AG09319 (cell line): Measurements from ENCODE around the gene ETV3.

Experiments used
- DNase-seq: peaks from one replicate; pipeline ENCODE4 v3.0.0-alpha.2; 2010; ENCODE audit warnings: low read depth; ENCODE audit errors: extremely low read depth
- TF ChIP-seq, protein P1 (sequence below): IDR thresholded peaks from 2 replicates; pipeline ENCODE4 v1.5.1; 2011; ENCODE audit warnings: low read depth, mild to moderate bottlenecking, inconsistent platforms, low read length, moderate library complexity

The ETV3 gene

DNA sequence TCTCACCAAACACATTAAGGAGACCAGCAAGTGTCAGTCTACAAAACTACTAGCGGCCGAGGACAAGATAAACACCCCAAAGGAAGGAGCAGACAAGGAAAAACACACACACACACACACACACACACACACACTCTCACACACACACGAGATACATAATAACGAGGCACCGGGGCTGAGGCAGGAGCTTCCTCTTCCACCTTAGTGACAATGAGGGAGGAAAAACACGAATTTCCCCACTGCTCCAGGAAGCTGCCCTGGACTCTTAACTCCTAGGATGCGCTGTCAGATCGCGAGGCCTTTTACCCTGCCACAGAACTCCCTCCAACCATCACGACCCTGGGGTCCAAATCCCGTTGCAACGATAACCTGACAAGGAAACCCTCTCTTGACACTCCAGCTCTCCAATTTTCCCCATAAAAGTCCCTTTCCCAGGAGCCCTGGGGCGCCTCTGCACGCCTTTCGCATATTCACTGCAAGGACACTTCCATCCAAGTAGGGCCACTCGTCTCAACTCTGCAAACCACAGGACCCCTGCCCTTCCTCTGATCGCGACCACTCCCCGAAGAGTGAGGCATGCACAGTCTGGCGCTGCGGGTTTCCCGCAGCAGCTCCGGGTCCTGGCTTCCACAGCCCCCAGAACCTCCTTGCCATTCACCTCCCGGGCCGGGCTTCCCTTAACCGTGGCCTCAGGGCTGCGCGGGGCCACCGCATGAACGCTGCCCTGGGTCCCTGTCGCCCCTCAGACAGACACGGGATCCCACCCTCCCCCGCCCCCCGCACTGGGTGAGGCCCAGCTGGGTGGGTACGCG is 581 bp downstream of the ETV3 start:
- no peak for DNase-seq
- TF ChIP-seq, protein P1, sequence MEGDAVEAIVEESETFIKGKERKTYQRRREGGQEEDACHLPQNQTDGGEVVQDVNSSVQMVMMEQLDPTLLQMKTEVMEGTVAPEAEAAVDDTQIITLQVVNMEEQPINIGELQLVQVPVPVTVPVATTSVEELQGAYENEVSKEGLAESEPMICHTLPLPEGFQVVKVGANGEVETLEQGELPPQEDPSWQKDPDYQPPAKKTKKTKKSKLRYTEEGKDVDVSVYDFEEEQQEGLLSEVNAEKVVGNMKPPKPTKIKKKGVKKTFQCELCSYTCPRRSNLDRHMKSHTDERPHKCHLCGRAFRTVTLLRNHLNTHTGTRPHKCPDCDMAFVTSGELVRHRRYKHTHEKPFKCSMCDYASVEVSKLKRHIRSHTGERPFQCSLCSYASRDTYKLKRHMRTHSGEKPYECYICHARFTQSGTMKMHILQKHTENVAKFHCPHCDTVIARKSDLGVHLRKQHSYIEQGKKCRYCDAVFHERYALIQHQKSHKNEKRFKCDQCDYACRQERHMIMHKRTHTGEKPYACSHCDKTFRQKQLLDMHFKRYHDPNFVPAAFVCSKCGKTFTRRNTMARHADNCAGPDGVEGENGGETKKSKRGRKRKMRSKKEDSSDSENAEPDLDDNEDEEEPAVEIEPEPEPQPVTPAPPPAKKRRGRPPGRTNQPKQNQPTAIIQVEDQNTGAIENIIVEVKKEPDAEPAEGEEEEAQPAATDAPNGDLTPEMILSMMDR = no peak

DNA sequence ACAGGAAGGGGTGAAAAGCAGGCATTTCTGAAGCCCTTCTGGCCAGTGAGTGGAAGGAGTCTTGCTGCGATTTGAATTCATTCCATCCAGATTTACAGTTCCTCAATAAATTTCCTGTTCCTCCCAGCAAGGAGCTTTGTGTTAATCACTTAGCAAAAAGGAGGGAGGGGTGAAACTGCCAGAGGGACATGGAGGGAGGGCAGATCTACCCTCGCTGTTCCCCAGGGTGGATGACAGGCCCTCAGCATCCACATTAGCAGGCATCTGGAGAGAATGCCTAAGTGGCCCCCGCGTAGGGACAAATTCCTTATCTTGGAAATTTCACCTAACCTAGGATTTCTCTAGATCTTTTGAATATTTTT is 1.2 kb downstream of the ETV3 start:
- DNase-seq = no peak
- TF ChIP-seq, protein P1 = no peak

DNA sequence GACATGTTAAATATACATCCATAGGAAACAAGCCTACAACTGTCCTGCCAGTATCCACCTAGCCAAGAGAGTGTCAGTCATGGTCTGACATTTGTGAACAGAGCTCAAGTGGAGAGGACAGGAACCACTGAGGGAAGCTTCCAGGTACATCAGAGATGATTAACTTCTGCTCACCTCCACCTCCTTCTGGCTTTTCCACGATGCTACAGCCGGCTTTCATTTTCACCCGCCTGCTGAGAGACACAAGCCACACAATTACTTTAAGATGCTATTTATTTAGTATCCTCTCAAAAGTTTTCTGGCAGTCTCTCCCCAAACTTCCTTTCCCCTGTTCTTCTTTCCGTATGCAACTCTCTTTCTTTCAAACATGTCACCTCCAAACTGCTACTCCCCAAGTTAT is 2.1 kb downstream of the ETV3 start:
- DNase-seq = no peak

DNA sequence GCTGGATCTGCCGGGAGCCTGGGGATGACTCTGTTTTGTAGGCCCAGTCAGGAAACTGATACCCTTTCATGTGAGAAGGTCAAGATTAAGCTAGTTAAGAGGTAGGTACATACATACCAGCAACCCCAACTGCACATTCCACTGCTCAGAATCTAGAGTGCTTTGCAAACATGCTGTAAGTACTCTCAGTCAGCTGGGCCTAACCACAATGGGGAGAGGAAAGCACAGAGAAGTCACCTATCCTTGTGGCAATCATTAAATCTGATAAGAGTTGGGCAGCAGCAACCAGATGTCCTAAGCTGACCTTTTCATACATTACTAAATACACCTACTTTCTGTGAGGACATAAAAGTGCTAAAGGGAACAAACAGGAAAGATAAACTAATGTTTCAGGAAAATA is 2.5 kb downstream of the ETV3 start:
- DNase-seq = no peak
- TF ChIP-seq, protein P1 = no peak

More for the DNA sequence above, 2.1 kb downstream of the ETV3 start:
- TF ChIP-seq, protein P1 = no peak

DNA sequence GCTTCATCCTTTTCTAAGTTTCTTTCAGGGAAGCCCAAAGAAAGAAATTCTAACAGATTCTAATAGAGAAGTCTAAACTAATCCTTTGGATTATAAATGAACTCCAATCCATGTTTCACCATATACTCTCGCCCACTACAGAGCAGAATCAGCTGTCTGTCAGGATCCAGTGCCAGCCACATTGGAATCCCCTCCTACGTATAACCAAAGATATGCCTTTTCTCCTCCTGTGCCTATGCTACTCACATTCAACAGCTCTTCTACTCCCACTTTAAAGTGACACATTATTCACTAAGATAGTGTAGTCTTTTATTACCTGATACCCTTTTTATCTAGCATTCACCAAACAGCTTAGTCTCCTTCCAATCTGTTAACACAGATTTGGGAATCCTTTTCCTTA is 3.1 kb downstream of the ETV3 start:
- no peak for DNase-seq
- TF ChIP-seq, protein P1 = no peak

DNA sequence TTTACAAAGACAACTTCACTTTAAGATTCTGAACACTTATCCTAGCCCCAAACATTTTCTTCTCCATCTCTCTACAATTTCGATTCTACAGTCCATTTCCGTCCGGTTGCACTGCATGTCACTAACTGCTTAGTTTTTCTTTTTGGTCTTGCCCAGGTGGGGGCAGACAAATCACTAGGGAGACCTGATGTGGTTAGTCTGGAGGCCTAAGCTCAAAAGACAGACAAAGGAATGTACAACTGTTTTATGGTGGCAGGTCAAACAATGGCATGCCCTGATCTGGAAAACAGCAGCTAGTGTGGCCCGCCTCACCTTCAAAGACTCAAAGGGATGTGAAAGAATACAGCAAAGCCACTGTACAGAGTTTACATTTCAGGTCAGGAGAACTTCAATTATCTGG is 3.8 kb downstream of the ETV3 start:
- DNase-seq = no peak
- TF ChIP-seq, protein P1 = no peak

DNA sequence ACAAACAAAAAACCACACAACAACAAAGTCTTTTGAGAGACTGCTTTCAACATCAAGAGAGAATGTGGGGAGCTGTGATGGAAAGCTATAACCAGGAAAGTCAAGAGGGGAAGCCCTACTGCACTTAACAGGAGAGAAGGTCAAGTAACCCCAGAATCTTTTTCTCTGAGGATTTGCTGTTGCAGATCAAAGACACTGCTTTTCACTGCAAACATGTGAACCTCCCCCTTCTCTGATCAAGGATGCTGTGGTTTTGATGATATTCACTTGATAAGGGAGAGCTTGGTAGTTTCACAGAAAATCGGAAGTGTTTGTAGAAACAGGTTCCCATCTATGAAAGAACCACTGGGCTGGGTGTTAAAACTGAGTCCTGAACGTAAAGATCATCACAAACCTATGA is 4.8 kb downstream of the ETV3 start:
- DNase-seq = no peak
- TF ChIP-seq, protein P1 = no peak
